Lower lobe of right lung (tissue), 2 donors: ENCODE results near the gene EXD1. TPM values are rescaled to one million over a fixed set of nuclear protein-coding genes. Genes with fewer than 3 reads are reported as not detected.
A peak's percentile ranks its signal among the peaks of the same experiment; 100 is the strongest.
"Not testable (repeated sequence)": the region's sequence is repeated elsewhere in the genome, so short reads cannot be mapped to it uniquely, and the experiment has no call there.

ENCODE experiments used
- ATAC-seq, 2 donors: fragments of 200-7000 bp; cut with Tn5 transposase; one replicate each; pipeline ENCODE4 v1.9.1; 2020 to 2022; ENCODE audit warnings: mild to moderate bottlenecking in 2 of 2, moderate library complexity in 2 of 2
- DNase-seq: peaks from one replicate; pipeline ENCODE4 v3.0.0-alpha.2; 2020
- H3K27ac ChIP-seq: fragments of 200-600 bp; one replicate; pipeline ENCODE4 v1.8.0; 2022
- H3K27me3 ChIP-seq: fragments of 200-600 bp; one replicate; pipeline ENCODE4 v1.8.0; 2022; ENCODE audit warnings: low read depth
- H3K36me3 ChIP-seq: fragments of 200-600 bp; one replicate; pipeline ENCODE4 v1.8.0; 2022; ENCODE audit warnings: mild to moderate bottlenecking
- H3K4me1 ChIP-seq: fragments of 200-600 bp; one replicate; pipeline ENCODE4 v1.8.0; 2022
- H3K4me3 ChIP-seq: fragments of 200-600 bp; one replicate; pipeline ENCODE4 v1.8.0; 2022; ENCODE audit warnings: mild to moderate bottlenecking
- H3K9me3 ChIP-seq: fragments of 200-600 bp; one replicate; pipeline ENCODE4 v1.8.0; 2022
- CTCF ChIP-seq: fragments of 200-600 bp; IDR thresholded peaks from one replicate; pipeline ENCODE4 v1.8.0; 2022; ENCODE audit warnings: antibody characterized with exemption, mild to moderate bottlenecking
- intact Hi-C: fragments of 100-400 bp; cut with DNase I; formaldehyde crosslinking; loops from one replicate; pipeline ENCODE4 v1.11.0; 2022
- total RNA-seq: library from RNA; stranded (reverse); fragmentation: NEBNext Ultra II Directional; extraction: Animal tissue kit (Norgen Biotek cat#: 25700); gene quantifications from one replicate; pipeline ENCODE4 v1.2.1, GENCODE V29; 2021
- donor health status: DM: no; HTN: yes; CAD: no; lungs with severe emphysema.

The EXD1 gene
- total RNA-seq, 1 donor from 2014 or later: not detected

- Histone ChIP-seq H3K36me3 (no peaks in the 10 kb centered on the region), H3K4me1 (no peaks in the 10 kb centered on the region), H3K27me3 (no peaks in the 10 kb centered on the region), H3K9me3 (no peaks in the 10 kb centered on the region), H3K4me3 (no peak overlapping the region), H3K27ac (no peak overlapping the region)
- no peak for DNase-seq
- TF ChIP-seq CTCF: no peak
- intact Hi-C loops: no loop called here
- no peak for ATAC-seq
These were observed 76.1 kb downstream of the EXD1 start for GRCh38 chr15:41154412-41154811.

GRCh38 chr15:41153733-41154132, 76.8 kb downstream of the EXD1 start:
- intact Hi-C loops: no loop called here
- Histone ChIP-seq H3K36me3 (no peaks in the 10 kb centered on the region), H3K27me3 (no peaks in the 10 kb centered on the region), H3K9me3 (no peaks in the 10 kb centered on the region), H3K27ac (no peak overlapping the region), H3K4me3 (no peak overlapping the region), H3K4me1 (no peaks in the 10 kb centered on the region)
- ATAC-seq: no peak
- no peak for TF ChIP-seq CTCF
- DNase-seq: no peak

GRCh38 chr15:41151451-41152005, 79.0 kb downstream of the EXD1 start:
- intact Hi-C loops: no loop called here
- Histone ChIP-seq H3K27me3 (no peaks in the 10 kb centered on the region), H3K9me3 (no peaks in the 10 kb centered on the region), H3K27ac (no peak overlapping the region), H3K4me3 (no peak overlapping the region), H3K4me1 (no peaks in the 10 kb centered on the region), H3K36me3 (no peaks in the 10 kb centered on the region)
- DNase-seq (no peak), ATAC-seq (no peak)
- no peak for TF ChIP-seq CTCF

- ATAC-seq (no peak), DNase-seq (no peak)
- Histone ChIP-seq H3K27me3 (no peaks in the 10 kb centered on the region), H3K4me3 (no peak overlapping the region), H3K27ac (no peak overlapping the region), H3K9me3 (no peaks in the 10 kb centered on the region), H3K36me3 (no peaks in the 10 kb centered on the region), H3K4me1 (no peaks in the 10 kb centered on the region)
- intact Hi-C loops: no loop called here
- TF ChIP-seq CTCF: no peak
These were observed 80.3 kb downstream of the EXD1 start for GRCh38 chr15:41150279-41150678.

GRCh38 chr15:41148065-41148464, 82.5 kb downstream of the EXD1 start:
- TF ChIP-seq CTCF: no peak
- H3K4me3 ChIP-seq: no peak overlapping the region
- intact Hi-C loops: no loop called here
- DNase-seq (no peak), ATAC-seq (no peak)
- no peaks in the 10 kb centered on the region for H3K36me3 ChIP-seq
- H3K27me3 ChIP-seq: no peaks in the 10 kb centered on the region
- no peak overlapping the region for H3K27ac ChIP-seq
- no peaks in the 10 kb centered on the region for H3K9me3 ChIP-seq
- no peaks in the 10 kb centered on the region for H3K4me1 ChIP-seq

- no peaks in the 10 kb centered on the region for H3K27me3 ChIP-seq
- ATAC-seq (no peak), DNase-seq (no peak)
- no peak overlapping the region for H3K4me3 ChIP-seq
- no peak for TF ChIP-seq CTCF
- intact Hi-C loops: no loop called here
- no peaks in the 10 kb centered on the region for H3K36me3 ChIP-seq
- H3K4me1 ChIP-seq: no peaks in the 10 kb centered on the region
- no peak overlapping the region for H3K27ac ChIP-seq
- no peaks in the 10 kb centered on the region for H3K9me3 ChIP-seq
These were observed 90.9 kb downstream of the EXD1 start for GRCh38 chr15:41139619-41140018.

GRCh38 chr15:41139112-41139511, 91.4 kb downstream of the EXD1 start:
- H3K4me3 ChIP-seq, H3K9me3 ChIP-seq, H3K27ac ChIP-seq, H3K36me3 ChIP-seq, DNase-seq, intact Hi-C loops, H3K27me3 ChIP-seq, H3K4me1 ChIP-seq: not testable (repeated sequence)
- peak in 1 of 2 donors; percentile 64 for ATAC-seq

GRCh38 chr15:41135580-41135979, 95.0 kb downstream of the EXD1 start:
- ATAC-seq, H3K36me3 ChIP-seq, intact Hi-C loops, H3K27ac ChIP-seq, H3K27me3 ChIP-seq, H3K4me1 ChIP-seq, H3K9me3 ChIP-seq, H3K4me3 ChIP-seq: not testable (repeated sequence)
- DNase-seq: peak; percentile 57
